ENCODE results near the gene CLEC18A. TPM values are rescaled to one million over a fixed set of nuclear protein-coding genes. Genes with fewer than 3 reads are reported as not detected.
A peak's percentile ranks its signal among the peaks of the same experiment; 100 is the strongest.
"Not testable (repeated sequence)": the region's sequence is repeated elsewhere in the genome, so short reads cannot be mapped to it uniquely, and the experiment has no call there.

CLEC18A gene
- total RNA-seq, 1 experiment from 2014 or later = 0.22 TPM

- ATAC-seq; DNase-seq; H3K9ac ChIP-seq (ENCODE audit: low read length); H2AFZ ChIP-seq (ENCODE audit: low read length); H3K4me2 ChIP-seq (ENCODE audit: low read length); H3K9me2 ChIP-seq (replicated peaks; ENCODE audit: low read length); CTCF ChIA-PET; H4K20me1 ChIP-seq (ENCODE audit: low read length); intact Hi-C loops (cut with micrococcal nuclease); H3K79me2 ChIP-seq (ENCODE audit: low read length); H3K4me3 ChIP-seq (ENCODE audit: low read length); H3K9me3 ChIP-seq (ENCODE audit: low read length); BruUV-seq (replicated peaks); H3K27me3 ChIP-seq (ENCODE audit: low read length); H3F3A ChIP-seq (ENCODE audit: low read length, unreplicated experiment); H3K36me3 ChIP-seq (ENCODE audit: low read depth, low read length); H3K27ac ChIP-seq (ENCODE audit: low read length); POLR2A ChIA-PET (ENCODE audit: unreplicated experiment); H3K4me1 ChIP-seq (ENCODE audit: insufficient read depth, low read length): not testable (repeated sequence)
These were observed 34.1 kb downstream of the CLEC18A start for GRCh38 chr16:69985196-69985595.

- H3K4me2 ChIP-seq (ENCODE audit: low read length); intact Hi-C loops (cut with micrococcal nuclease); H3K27ac ChIP-seq (ENCODE audit: low read length); H3K27me3 ChIP-seq (ENCODE audit: low read length); H3K9me2 ChIP-seq (replicated peaks; ENCODE audit: low read length); H3K9me3 ChIP-seq (ENCODE audit: low read length); H2AFZ ChIP-seq (ENCODE audit: low read length); H3F3A ChIP-seq (ENCODE audit: low read length, unreplicated experiment); H4K20me1 ChIP-seq (ENCODE audit: low read length); H3K9ac ChIP-seq (ENCODE audit: low read length); CTCF ChIA-PET; BruUV-seq (replicated peaks); H3K79me2 ChIP-seq (ENCODE audit: low read length); ATAC-seq; H3K4me1 ChIP-seq (ENCODE audit: insufficient read depth, low read length); H3K36me3 ChIP-seq (ENCODE audit: low read depth, low read length); POLR2A ChIA-PET (ENCODE audit: unreplicated experiment); H3K4me3 ChIP-seq (ENCODE audit: low read length): not testable (repeated sequence)
- DNase-seq = peak; percentile 56
These were observed 46.8 kb downstream of the CLEC18A start for GRCh38 chr16:69997956-69998355.

- H4K20me1 ChIP-seq (ENCODE audit: low read length); H3K9me2 ChIP-seq (replicated peaks; ENCODE audit: low read length); H2AFZ ChIP-seq (ENCODE audit: low read length); DNase-seq; H3K4me2 ChIP-seq (ENCODE audit: low read length); ATAC-seq; H3K9me3 ChIP-seq (ENCODE audit: low read length); H3K9ac ChIP-seq (ENCODE audit: low read length); H3K27me3 ChIP-seq (ENCODE audit: low read length); H3K79me2 ChIP-seq (ENCODE audit: low read length); POLR2A ChIA-PET (ENCODE audit: unreplicated experiment); CTCF ChIA-PET; H3K27ac ChIP-seq (ENCODE audit: low read length); intact Hi-C loops (cut with micrococcal nuclease); H3K36me3 ChIP-seq (ENCODE audit: low read depth, low read length); H3K4me1 ChIP-seq (ENCODE audit: insufficient read depth, low read length); H3F3A ChIP-seq (ENCODE audit: low read length, unreplicated experiment); H3K4me3 ChIP-seq (ENCODE audit: low read length); BruUV-seq (replicated peaks): not testable (repeated sequence)
These were observed 48.7 kb downstream of the CLEC18A start for GRCh38 chr16:69999801-70000200.

DNA sequence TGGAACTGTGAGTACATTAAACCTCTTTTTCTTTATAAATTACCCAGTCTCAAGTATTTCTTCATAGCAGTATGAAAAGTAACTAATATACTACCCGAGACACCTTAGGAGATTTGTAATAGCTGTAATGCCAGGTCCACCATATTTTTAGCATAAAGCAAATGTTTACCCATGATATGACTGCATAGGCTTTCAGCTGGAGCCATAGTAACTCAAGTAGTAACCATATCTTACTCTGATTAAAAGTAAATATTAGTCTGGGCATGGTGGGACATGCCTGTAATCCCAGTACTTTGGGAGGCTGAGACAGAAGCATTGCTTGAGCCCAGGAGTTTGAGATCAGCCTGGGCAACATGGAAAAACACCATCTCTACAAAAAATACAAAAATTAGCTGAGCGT lies 52.4 kb downstream of the CLEC18A start:
- H2AFZ ChIP-seq (ENCODE audit: low read length); H3K4me2 ChIP-seq (ENCODE audit: low read length); H3K9ac ChIP-seq (ENCODE audit: low read length); H3K79me2 ChIP-seq (ENCODE audit: low read length); intact Hi-C loops (cut with micrococcal nuclease); H3K4me1 ChIP-seq (ENCODE audit: insufficient read depth, low read length); H3K27me3 ChIP-seq (ENCODE audit: low read length); H4K20me1 ChIP-seq (ENCODE audit: low read length); BruUV-seq (replicated peaks); H3F3A ChIP-seq (ENCODE audit: low read length, unreplicated experiment); DNase-seq; H3K9me2 ChIP-seq (replicated peaks; ENCODE audit: low read length); CTCF ChIA-PET; H3K4me3 ChIP-seq (ENCODE audit: low read length); H3K36me3 ChIP-seq (ENCODE audit: low read depth, low read length); H3K9me3 ChIP-seq (ENCODE audit: low read length); ATAC-seq; H3K27ac ChIP-seq (ENCODE audit: low read length); POLR2A ChIA-PET (ENCODE audit: unreplicated experiment): not testable (repeated sequence)

- DNase-seq (peak; percentile 28), ATAC-seq (peak; percentile 83)
- CTCF ChIA-PET; intact Hi-C loops (cut with micrococcal nuclease); H3K27me3 ChIP-seq (ENCODE audit: low read length); H2AFZ ChIP-seq (ENCODE audit: low read length); H3K27ac ChIP-seq (ENCODE audit: low read length); H3K36me3 ChIP-seq (ENCODE audit: low read depth, low read length); BruUV-seq (replicated peaks); H3K9me3 ChIP-seq (ENCODE audit: low read length); H3K4me3 ChIP-seq (ENCODE audit: low read length); POLR2A ChIA-PET (ENCODE audit: unreplicated experiment); H3K9me2 ChIP-seq (replicated peaks; ENCODE audit: low read length); H3K4me1 ChIP-seq (ENCODE audit: insufficient read depth, low read length); H3K4me2 ChIP-seq (ENCODE audit: low read length); H3K79me2 ChIP-seq (ENCODE audit: low read length); H3K9ac ChIP-seq (ENCODE audit: low read length); H4K20me1 ChIP-seq (ENCODE audit: low read length); H3F3A ChIP-seq (ENCODE audit: low read length, unreplicated experiment): not testable (repeated sequence)
These were observed 57.5 kb downstream of the CLEC18A start for GRCh38 chr16:70008604-70009003.

DNA sequence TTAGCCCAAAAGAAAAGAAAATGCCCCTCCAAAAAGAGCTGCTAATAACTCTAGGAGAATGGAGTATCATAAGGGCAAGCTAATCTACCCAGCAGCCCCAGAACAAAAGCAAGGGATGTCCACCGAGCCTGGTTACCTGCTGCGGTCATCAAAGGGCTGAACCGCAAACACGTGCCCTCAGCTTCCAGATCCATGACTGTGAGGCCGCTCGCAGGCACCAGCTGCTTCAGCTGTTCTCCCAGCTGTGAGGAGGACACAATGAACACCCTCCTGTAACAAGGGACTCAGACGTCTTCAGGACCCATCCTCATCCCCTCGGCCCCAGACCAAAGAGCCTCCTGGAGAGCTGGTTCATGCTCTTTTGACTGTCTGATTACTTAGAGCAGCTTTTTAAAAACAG lies 59.5 kb downstream of the CLEC18A start:
- H3K4me2 ChIP-seq (ENCODE audit: low read length); DNase-seq; POLR2A ChIA-PET (ENCODE audit: unreplicated experiment); H3K9ac ChIP-seq (ENCODE audit: low read length); H2AFZ ChIP-seq (ENCODE audit: low read length); intact Hi-C loops (cut with micrococcal nuclease); ATAC-seq; H3F3A ChIP-seq (ENCODE audit: low read length, unreplicated experiment); H3K9me3 ChIP-seq (ENCODE audit: low read length); H3K4me1 ChIP-seq (ENCODE audit: insufficient read depth, low read length); H3K9me2 ChIP-seq (replicated peaks; ENCODE audit: low read length); H4K20me1 ChIP-seq (ENCODE audit: low read length); H3K4me3 ChIP-seq (ENCODE audit: low read length); H3K27ac ChIP-seq (ENCODE audit: low read length); BruUV-seq (replicated peaks); CTCF ChIA-PET; H3K36me3 ChIP-seq (ENCODE audit: low read depth, low read length); H3K79me2 ChIP-seq (ENCODE audit: low read length); H3K27me3 ChIP-seq (ENCODE audit: low read length): not testable (repeated sequence)

DNA sequence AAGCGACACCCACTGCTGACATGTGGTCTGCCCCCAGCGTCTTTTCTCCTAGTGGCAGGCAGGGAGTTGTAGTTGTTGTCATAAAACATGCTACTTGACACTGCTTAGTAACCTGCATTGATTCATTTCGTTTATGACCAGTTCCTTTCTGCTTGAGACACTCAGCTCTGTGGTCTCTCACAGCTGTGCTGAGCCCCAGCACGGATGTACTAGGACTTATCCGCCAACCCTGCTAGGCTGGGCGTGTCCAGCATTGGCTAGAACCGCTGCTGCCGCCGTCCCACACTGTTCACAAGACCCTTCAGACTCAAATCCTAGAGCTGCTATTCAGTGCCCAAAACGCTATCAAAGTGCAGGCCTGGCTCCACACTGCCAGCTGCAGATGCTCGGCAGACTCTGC lies 60.0 kb downstream of the CLEC18A start:
- H3K79me2 ChIP-seq (ENCODE audit: low read length); H3F3A ChIP-seq (ENCODE audit: low read length, unreplicated experiment); H3K27me3 ChIP-seq (ENCODE audit: low read length); H3K27ac ChIP-seq (ENCODE audit: low read length); H3K4me1 ChIP-seq (ENCODE audit: insufficient read depth, low read length); H3K36me3 ChIP-seq (ENCODE audit: low read depth, low read length); H2AFZ ChIP-seq (ENCODE audit: low read length); CTCF ChIA-PET; H3K4me2 ChIP-seq (ENCODE audit: low read length); H3K9ac ChIP-seq (ENCODE audit: low read length); ATAC-seq; POLR2A ChIA-PET (ENCODE audit: unreplicated experiment); H3K9me3 ChIP-seq (ENCODE audit: low read length); intact Hi-C loops (cut with micrococcal nuclease); DNase-seq; BruUV-seq (replicated peaks); H3K9me2 ChIP-seq (replicated peaks; ENCODE audit: low read length); H4K20me1 ChIP-seq (ENCODE audit: low read length); H3K4me3 ChIP-seq (ENCODE audit: low read length): not testable (repeated sequence)
